Measurements from ENCODE around the gene AMN. TPM values are rescaled to one million over a fixed set of nuclear protein-coding genes. Genes with fewer than 3 reads are reported as not detected.

The AMN gene
- total and polyA plus RNA-seq, 2 experiments from 2014 or later: 0.69 to 1.2 TPM

- no peaks in the 10 kb centered on the region for H4K20me1 ChIP-seq (replicated peaks; ENCODE audit: insufficient read depth)
- H2AFZ ChIP-seq: no peak overlapping the region
- peak overlapping the region; percentile 63; the same call in 1 of the 2 replicates for H3K27ac ChIP-seq (ENCODE audit: low read depth)
- no peaks in the 10 kb centered on the region for H3K36me3 ChIP-seq (ENCODE audit: insufficient read depth)
- no peaks in the 10 kb centered on the region for H3K4me1 ChIP-seq (ENCODE audit: insufficient read depth)
- no peaks in the 10 kb centered on the region for H3K9me2 ChIP-seq (ENCODE audit: insufficient read depth)
- no peak for ATAC-seq
- no peak overlapping the region for H3K4me3 ChIP-seq
- Mint-ChIP-seq H3K4me1 (peaks cover 4% of the 10 kb centered on the region; the same call in 2 of the 3 replicates), H3K27ac (no peak overlapping the region), H3K36me3 (ENCODE audit: low read depth) (peaks cover 24% of the 10 kb centered on the region), H3K4me3 (no peak overlapping the region), H3K27me3 (ENCODE audit: insufficient read depth, low read depth, poor library complexity) (peaks cover 4% of the 10 kb centered on the region), H3K9me3 (peaks cover 16% of the 10 kb centered on the region)
- H3K79me2 ChIP-seq (replicated peaks; ENCODE audit: insufficient read depth): no peaks in the 10 kb centered on the region
- DNase-seq (ENCODE audit: low spot score): no peak
- H3K27me3 ChIP-seq (ENCODE audit: insufficient read depth): no peaks in the 10 kb centered on the region
- TF ChIP-seq ZNF462 (CRISPR knock-in tag; IDR thresholded peaks at IDR 0.05) (no peak), POLR2AphosphoS5 (IDR thresholded peaks at IDR 0.05; ENCODE audit: low read depth) (no peak), JUNB (IDR thresholded peaks at IDR 0.05; ENCODE audit: unreplicated experiment) (no peak), CREB1 (CRISPR knock-in tag; IDR thresholded peaks at IDR 0.05; ENCODE audit: low read depth) (no peak), CTCF (conservative IDR thresholded peaks at IDR 0.05; ENCODE audit: low read depth in 2 of 2) (no peak), EZH2 (IDR thresholded peaks at IDR 0.05; ENCODE audit: low read depth, unreplicated experiment) (no peak)
- 0 out of 2 replicates have a peak, but pooled peaks cover 4% of the 10 kb centered on the region for H3F3A ChIP-seq (replicated peaks; ENCODE audit: low read depth)
- H3K4me2 ChIP-seq: no peak overlapping the region
Observed at GRCh38 chr14:102901633-102902032, 20.8 kb upstream of the AMN start.

Measured in GM23338 (cell line).